H9 (cell line): Measurements from ENCODE around the gene FABP1. TPM values are rescaled to one million over a fixed set of nuclear protein-coding genes. Genes with fewer than 3 reads are reported as not detected.

Experiments used
- DNase-seq: peaks from one replicate; pipeline ENCODE4 v3.0.0-alpha.2; 2017
- H2AFZ ChIP-seq: one replicate; pipeline ENCODE4 v1.6.1; 2013; ENCODE audit warnings: mild to moderate bottlenecking, low read length, control low read depth, moderate library complexity
- H2AK5ac ChIP-seq: 2 replicates; pipeline ENCODE4 v1.6.1; 2013; ENCODE audit warnings: low read length, control low read depth, mixed read lengths; ENCODE audit not compliant: insufficient read length
- H2BK120ac ChIP-seq: one replicate; pipeline ENCODE4 v1.6.1; 2013; ENCODE audit warnings: low read depth, mild to moderate bottlenecking, low read length, control low read depth, inconsistent platforms; ENCODE audit not compliant: poor library complexity, severe bottlenecking
- H2BK12ac ChIP-seq: 2 replicates; pipeline ENCODE4 v1.6.1; 2013; ENCODE audit warnings: low read length, control low read depth, mixed read lengths, low read depth; ENCODE audit not compliant: insufficient read length
- H2BK15ac ChIP-seq: 2 replicates; pipeline ENCODE4 v1.6.1; 2013; ENCODE audit warnings: low read depth, low read length, control low read depth
- H2BK20ac ChIP-seq: one replicate; pipeline ENCODE4 v1.6.1; 2013; ENCODE audit warnings: low read depth, mild to moderate bottlenecking, low read length, control low read depth, inconsistent platforms; ENCODE audit not compliant: poor library complexity, severe bottlenecking
- H2BK5ac ChIP-seq: 2 replicates; pipeline ENCODE4 v1.6.1; 2013; ENCODE audit warnings: low read length, control low read depth, mixed read lengths; ENCODE audit not compliant: insufficient read length
- H3K14ac ChIP-seq: 2 replicates; pipeline ENCODE4 v1.6.1; 2013; ENCODE audit warnings: low read length, control low read depth; ENCODE audit not compliant: insufficient read depth
- H3K18ac ChIP-seq: 2 replicates; pipeline ENCODE4 v1.6.1; 2013; ENCODE audit warnings: low read depth, mild to moderate bottlenecking, mixed read lengths, low read length, control low read depth; ENCODE audit not compliant: insufficient read length
- H3K23ac ChIP-seq: 2 replicates; pipeline ENCODE4 v1.6.1; 2013; ENCODE audit warnings: low read length, control low read depth, mixed read lengths, low read depth; ENCODE audit not compliant: insufficient read length
- H3K23me2 ChIP-seq: 2 replicates; pipeline ENCODE4 v1.6.1; 2013; ENCODE audit warnings: low read depth, mild to moderate bottlenecking, mixed read lengths, low read length, control low read depth; ENCODE audit not compliant: insufficient read length, poor library complexity, severe bottlenecking
- H3K27ac ChIP-seq: 2 replicates; pipeline ENCODE4 v1.5.1; 2013; ENCODE audit warnings: low read length, control low read depth, mixed read lengths, low read depth; ENCODE audit not compliant: insufficient read length
- H3K27me3 ChIP-seq: 2 replicates; pipeline ENCODE4 v1.6.1; 2013; ENCODE audit warnings: low read length, control low read depth, inconsistent platforms; ENCODE audit not compliant: insufficient read depth
- H3K4ac ChIP-seq: 2 replicates; pipeline ENCODE4 v1.6.1; 2013; ENCODE audit warnings: low read depth, mild to moderate bottlenecking, control low read depth, inconsistent platforms, low read length, moderate library complexity
- H3K4me1 ChIP-seq: 2 replicates; pipeline ENCODE4 v1.6.1; 2013; ENCODE audit warnings: low read length, control low read depth, inconsistent platforms; ENCODE audit not compliant: insufficient read depth
- H3K4me2 ChIP-seq: 2 replicates; pipeline ENCODE4 v1.6.1; 2013; ENCODE audit warnings: low read length, control low read depth, mixed read lengths; ENCODE audit not compliant: insufficient read length, insufficient read depth
- H3K56ac ChIP-seq: 2 replicates; pipeline ENCODE4 v1.6.1; 2013; ENCODE audit warnings: low read depth, mild to moderate bottlenecking, mixed read lengths, low read length, control low read depth; ENCODE audit not compliant: insufficient read length
- H3K79me1 ChIP-seq: 2 replicates; pipeline ENCODE4 v1.6.1; 2013; ENCODE audit warnings: low read depth, mild to moderate bottlenecking, moderate library complexity, low read length, control low read depth, inconsistent platforms; ENCODE audit not compliant: insufficient read depth, poor library complexity, severe bottlenecking
- H3K79me2 ChIP-seq: 2 replicates; pipeline ENCODE4 v1.6.1; 2013; ENCODE audit warnings: low read length, control low read depth, inconsistent platforms; ENCODE audit not compliant: insufficient read depth
- H3K9ac ChIP-seq: 2 replicates; pipeline ENCODE4 v1.6.1; 2013; ENCODE audit warnings: low read length, control low read depth, mixed read lengths; ENCODE audit not compliant: insufficient read length; ENCODE audit errors: extremely low read depth
- H3K9me3 ChIP-seq: one replicate; pipeline ENCODE4 v1.6.1; 2013; ENCODE audit warnings: low read depth, low read length, inconsistent platforms; ENCODE audit not compliant: control insufficient read depth
- H3T11ph ChIP-seq: one replicate; pipeline ENCODE4 v1.6.1; 2013; ENCODE audit warnings: mild to moderate bottlenecking, low read length, control low read depth, inconsistent platforms
- H4K20me1 ChIP-seq: one replicate; pipeline ENCODE4 v1.6.1; 2013; ENCODE audit not compliant: control insufficient read depth, insufficient read length, insufficient read depth
- H4K5ac ChIP-seq: 2 replicates; pipeline ENCODE4 v1.6.1; 2013; ENCODE audit warnings: low read depth, mild to moderate bottlenecking, mixed read lengths, low read length, control low read depth; ENCODE audit not compliant: insufficient read length
- H4K8ac ChIP-seq: replicated peaks from 2 replicates; pipeline ENCODE4 v1.6.1; 2013; ENCODE audit warnings: low read length, control low read depth, mixed read lengths, low read depth; ENCODE audit not compliant: insufficient read length
- H4K91ac ChIP-seq: 2 replicates; pipeline ENCODE4 v1.6.1; 2013; ENCODE audit warnings: low read depth, mild to moderate bottlenecking, moderate library complexity, mixed read lengths, low read length, control low read depth; ENCODE audit not compliant: insufficient read length
- H3K27ac Mint-ChIP-seq, 3 experiments: 2 replicates in 2 of 3; 3 replicates in 1 of 3; pipeline ENCODE4 v1.8.0; 2020 to 2021; ENCODE audit warnings: mixed read lengths in 3 of 3, mild to moderate bottlenecking in 1 of 3, moderate library complexity in 1 of 3
- H3K27me3 Mint-ChIP-seq: 2 replicates; pipeline ENCODE4 v1.8.0; 2021; ENCODE audit warnings: low read depth, mild to moderate bottlenecking, moderate library complexity, mixed read lengths
- H3K36me3 Mint-ChIP-seq, 3 experiments: 2 replicates in 2 of 3; 3 replicates in 1 of 3; pipeline ENCODE4 v1.8.0; 2020 to 2021; ENCODE audit warnings: low read depth in 3 of 3, mixed read lengths in 3 of 3; ENCODE audit not compliant: insufficient read depth in 1 of 3
- H3K4me1 Mint-ChIP-seq, 2 experiments: 2 replicates each; pipeline ENCODE4 v1.8.0; 2020; ENCODE audit warnings: mixed read lengths in 2 of 2
- H3K4me3 Mint-ChIP-seq, 2 experiments: 2 replicates in 1 of 2; 3 replicates in 1 of 2; pipeline ENCODE4 v1.8.0; 2020 to 2021; ENCODE audit warnings: mild to moderate bottlenecking in 2 of 2, mixed read lengths in 2 of 2, moderate library complexity in 1 of 2
- H3K9me3 Mint-ChIP-seq, 2 experiments: 2 replicates in 1 of 2; 3 replicates in 1 of 2; pipeline ENCODE4 v1.8.0; 2020; ENCODE audit warnings: mild to moderate bottlenecking in 2 of 2, mixed read lengths in 2 of 2, moderate library complexity in 1 of 2
- WGBS: extraction: QIAGEN DNeasy Blood & Tissue Kit; methylation state at CpG from one replicate; pipeline ENCODE4 v1.1.7; 2013; ENCODE audit warnings: missing lambda C conversion rate, low lambda C conversion rate, mixed read lengths; ENCODE audit not compliant: insufficient read length; ENCODE audit errors: extremely low coverage; 5-methylcytosine and 5-hydroxymethylcytosine counted together
- total RNA-seq: library from RNA; stranded (reverse); gene quantifications from 2 replicates; pipeline ENCODE4 v1.2.1, GENCODE V29; 2021
- TF ChIP-seq, protein P1 (sequence below): fragments of 200-600 bp; sonication (generic); conservative IDR thresholded peaks from 3 replicates; pipeline ENCODE4 v1.8.0; 2021; ENCODE audit warnings: antibody characterized with exemption, mild to moderate bottlenecking

FABP1 gene
- total RNA-seq, 1 experiment from 2014 or later: not detected

DNA sequence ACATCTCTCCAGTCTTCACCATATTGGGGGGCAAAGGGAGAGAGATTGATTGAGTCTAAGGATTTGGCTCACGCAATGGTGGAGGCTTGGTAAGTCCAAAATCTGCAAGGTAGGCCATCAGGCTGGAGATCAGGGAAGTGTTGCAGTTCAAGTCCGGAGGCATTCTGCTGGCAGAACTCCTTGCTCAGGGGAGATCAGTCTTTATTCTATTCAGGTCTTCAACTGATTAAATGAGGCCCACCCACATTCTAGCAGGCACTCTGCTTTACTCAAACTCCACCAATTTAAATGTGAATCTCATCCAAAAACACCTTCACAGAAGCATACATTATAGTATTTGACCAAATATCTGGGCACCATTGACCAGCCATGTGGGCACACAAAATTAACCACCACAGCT lies 38.9 kb downstream of the FABP1 start:
- no peaks in the 10 kb centered on the region for H4K20me1 ChIP-seq
- Mint-ChIP-seq H3K9me3 (no peaks in the 10 kb centered on the region), H3K4me3 (no peak overlapping the region), H3K36me3 (no peaks in the 10 kb centered on the region), H3K27ac (no peak overlapping the region), H3K27me3 (no peaks in the 10 kb centered on the region; the same call in 1 of the 2 replicates), H3K4me1 (peaks cover 0 to under 1% of the 10 kb centered on the region in 2 experiments; a peak in 3 of 4 replicates)
- no peak overlapping the region for H3K14ac ChIP-seq
- no peak overlapping the region for H3K9ac ChIP-seq
- H3K27ac ChIP-seq: no peak overlapping the region
- no peaks in the 10 kb centered on the region for H3K9me3 ChIP-seq
- no CpG with 5 or more reads among the region's 2 CpGs for WGBS
- H3K79me1 ChIP-seq: no peaks in the 10 kb centered on the region
- no peak overlapping the region for H4K91ac ChIP-seq
- H2BK15ac ChIP-seq: no peak overlapping the region
- no peak overlapping the region for H2BK5ac ChIP-seq
- H3K4ac ChIP-seq: no peak overlapping the region
- no peak overlapping the region for H3T11ph ChIP-seq
- H3K79me2 ChIP-seq: no peaks in the 10 kb centered on the region
- H4K8ac ChIP-seq: no peak overlapping the region
- H3K4me1 ChIP-seq: no peaks in the 10 kb centered on the region
- no peak overlapping the region for H2BK12ac ChIP-seq
- H3K18ac ChIP-seq: no peak overlapping the region
- no peak for DNase-seq
- TF ChIP-seq, protein P1, sequence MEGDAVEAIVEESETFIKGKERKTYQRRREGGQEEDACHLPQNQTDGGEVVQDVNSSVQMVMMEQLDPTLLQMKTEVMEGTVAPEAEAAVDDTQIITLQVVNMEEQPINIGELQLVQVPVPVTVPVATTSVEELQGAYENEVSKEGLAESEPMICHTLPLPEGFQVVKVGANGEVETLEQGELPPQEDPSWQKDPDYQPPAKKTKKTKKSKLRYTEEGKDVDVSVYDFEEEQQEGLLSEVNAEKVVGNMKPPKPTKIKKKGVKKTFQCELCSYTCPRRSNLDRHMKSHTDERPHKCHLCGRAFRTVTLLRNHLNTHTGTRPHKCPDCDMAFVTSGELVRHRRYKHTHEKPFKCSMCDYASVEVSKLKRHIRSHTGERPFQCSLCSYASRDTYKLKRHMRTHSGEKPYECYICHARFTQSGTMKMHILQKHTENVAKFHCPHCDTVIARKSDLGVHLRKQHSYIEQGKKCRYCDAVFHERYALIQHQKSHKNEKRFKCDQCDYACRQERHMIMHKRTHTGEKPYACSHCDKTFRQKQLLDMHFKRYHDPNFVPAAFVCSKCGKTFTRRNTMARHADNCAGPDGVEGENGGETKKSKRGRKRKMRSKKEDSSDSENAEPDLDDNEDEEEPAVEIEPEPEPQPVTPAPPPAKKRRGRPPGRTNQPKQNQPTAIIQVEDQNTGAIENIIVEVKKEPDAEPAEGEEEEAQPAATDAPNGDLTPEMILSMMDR: no peak
- no peak overlapping the region for H3K56ac ChIP-seq
- no peaks in the 10 kb centered on the region for H3K23me2 ChIP-seq
- H2AFZ ChIP-seq: no peak overlapping the region
- H3K4me2 ChIP-seq: no peak overlapping the region
- H4K5ac ChIP-seq: no peak overlapping the region
- H3K23ac ChIP-seq: no peak overlapping the region
- H3K27me3 ChIP-seq: no peaks in the 10 kb centered on the region
- no peak overlapping the region for H2BK20ac ChIP-seq
- no peak overlapping the region for H2AK5ac ChIP-seq
- H2BK120ac ChIP-seq: no peak overlapping the region
